WTC11 (cell line): Measurements from ENCODE around the gene SKIC8. TPM values are rescaled to one million over a fixed set of nuclear protein-coding genes. Genes with fewer than 3 reads are reported as not detected.

Source experiments
- ATAC-seq: fragments of 200-7000 bp; cut with Tn5 transposase; 2 replicates; pipeline ENCODE4 v1.10.0; 2021; ENCODE audit warnings: mild to moderate bottlenecking, moderate library complexity
- CTCF ChIA-PET: fragments of 300-600 bp; sonication (Branson Sonifier 250); formaldehyde crosslinking; loops from one replicate; lab custom pipeline; 2021; ENCODE audit warnings: antibody characterized with exemption; lab: Charles Lee
- POLR2A ChIA-PET: fragments of 350-600 bp; sonication (Branson Sonifier 250); formaldehyde crosslinking; loops from one replicate; lab custom pipeline; 2021; ENCODE audit warnings: antibody characterized with exemption; lab: Charles Lee
- DNase-seq: peaks from one replicate; pipeline ENCODE4 v3.0.0; 2021; ENCODE audit warnings: low spot score
- H3K27ac Mint-ChIP-seq: 2 replicates; pipeline ENCODE4 v1.8.0; 2021; ENCODE audit warnings: mixed read lengths
- H3K27me3 Mint-ChIP-seq: 2 replicates; pipeline ENCODE4 v1.8.0; 2021; ENCODE audit warnings: low read depth, mild to moderate bottlenecking, moderate library complexity, mixed read lengths
- H3K36me3 Mint-ChIP-seq: 2 replicates; pipeline ENCODE4 v1.8.0; 2021; ENCODE audit warnings: mixed read lengths
- H3K4me1 Mint-ChIP-seq: 2 replicates; pipeline ENCODE4 v1.8.0; 2022; ENCODE audit warnings: mixed read lengths
- H3K4me3 Mint-ChIP-seq: 2 replicates; pipeline ENCODE4 v1.8.0; 2021; ENCODE audit warnings: mild to moderate bottlenecking, moderate library complexity, mixed read lengths
- H3K9me3 Mint-ChIP-seq: 2 replicates; pipeline ENCODE4 v1.8.0; 2021; ENCODE audit warnings: mixed read lengths
- CREM ChIP-seq: sonication (generic); formaldehyde crosslinking; IDR thresholded peaks from 2 replicates; pipeline ENCODE4 v1.8.1; 2022; ENCODE audit warnings: mild to moderate bottlenecking, missing genetic modification reagents, moderate library complexity
- GABPB1 ChIP-seq: sonication (generic); formaldehyde crosslinking; IDR thresholded peaks from 2 replicates; pipeline ENCODE4 v1.8.1; 2023; ENCODE audit warnings: mild to moderate bottlenecking, missing genetic modification reagents
- HMGA2 ChIP-seq: fragments of 250-450 bp; sonication (Bioruptor Pico); IDR thresholded peaks from 2 replicates; pipeline ENCODE4 v1.4.0; 2021; ENCODE audit warnings: mild to moderate bottlenecking, moderate library complexity
- RELA ChIP-seq: sonication (generic); formaldehyde crosslinking; IDR thresholded peaks from 2 replicates; pipeline ENCODE4 v1.8.1; 2022; ENCODE audit warnings: missing genetic modification reagents, mild to moderate bottlenecking, borderline replicate concordance
- SMAD3 ChIP-seq: sonication (generic); formaldehyde crosslinking; IDR thresholded peaks from 2 replicates; pipeline ENCODE4 v1.8.0; 2022; ENCODE audit warnings: missing genetic modification reagents, mild to moderate bottlenecking, borderline replicate concordance
- total RNA-seq: library from RNA; stranded (reverse); gene quantifications from 3 replicates; pipeline ENCODE4 v1.2.3, GENCODE V29; 2021
- TF ChIP-seq, protein P1 (sequence below): sonication (generic); formaldehyde crosslinking; IDR thresholded peaks from 2 replicates; pipeline ENCODE4 v1.8.1; 2022; ENCODE audit warnings: mild to moderate bottlenecking, moderate library complexity, missing genetic modification reagents
- TF ChIP-seq, protein P2 (sequence below): sonication (generic); formaldehyde crosslinking; IDR thresholded peaks from 2 replicates; pipeline ENCODE4 v1.8.0; 2022; ENCODE audit warnings: mild to moderate bottlenecking, missing genetic modification reagents
- TF ChIP-seq, protein P3 (sequence below): sonication (generic); formaldehyde crosslinking; IDR thresholded peaks from 2 replicates; pipeline ENCODE4 v1.8.1; 2023; ENCODE audit warnings: mild to moderate bottlenecking, moderate library complexity, missing genetic modification reagents
- TF ChIP-seq, protein P4 (sequence below): sonication (generic); formaldehyde crosslinking; IDR thresholded peaks from 2 replicates; pipeline ENCODE4 v1.8.1; 2022; ENCODE audit warnings: mild to moderate bottlenecking, missing genetic modification reagents, moderate library complexity, borderline replicate concordance
- TF ChIP-seq, protein P5 (sequence below): fragments of 250-450 bp; sonication (Bioruptor Pico); conservative IDR thresholded peaks from 2 replicates; pipeline ENCODE4 v1.9.0; 2021; ENCODE audit warnings: mild to moderate bottlenecking
- TF ChIP-seq, protein P6 (sequence below): fragments of 250-450 bp; sonication (Bioruptor Pico); IDR thresholded peaks from 2 replicates; pipeline ENCODE4 v1.9.0; 2021; ENCODE audit warnings: mild to moderate bottlenecking
- TF ChIP-seq, protein P7 (sequence below): fragments of 250-450 bp; sonication (Bioruptor Pico); IDR thresholded peaks from 2 replicates; pipeline ENCODE4 v1.9.0; 2021; ENCODE audit warnings: mild to moderate bottlenecking, borderline replicate concordance

The SKIC8 gene
- total RNA-seq, 1 experiment from 2014 or later = 55.6 TPM

DNA sequence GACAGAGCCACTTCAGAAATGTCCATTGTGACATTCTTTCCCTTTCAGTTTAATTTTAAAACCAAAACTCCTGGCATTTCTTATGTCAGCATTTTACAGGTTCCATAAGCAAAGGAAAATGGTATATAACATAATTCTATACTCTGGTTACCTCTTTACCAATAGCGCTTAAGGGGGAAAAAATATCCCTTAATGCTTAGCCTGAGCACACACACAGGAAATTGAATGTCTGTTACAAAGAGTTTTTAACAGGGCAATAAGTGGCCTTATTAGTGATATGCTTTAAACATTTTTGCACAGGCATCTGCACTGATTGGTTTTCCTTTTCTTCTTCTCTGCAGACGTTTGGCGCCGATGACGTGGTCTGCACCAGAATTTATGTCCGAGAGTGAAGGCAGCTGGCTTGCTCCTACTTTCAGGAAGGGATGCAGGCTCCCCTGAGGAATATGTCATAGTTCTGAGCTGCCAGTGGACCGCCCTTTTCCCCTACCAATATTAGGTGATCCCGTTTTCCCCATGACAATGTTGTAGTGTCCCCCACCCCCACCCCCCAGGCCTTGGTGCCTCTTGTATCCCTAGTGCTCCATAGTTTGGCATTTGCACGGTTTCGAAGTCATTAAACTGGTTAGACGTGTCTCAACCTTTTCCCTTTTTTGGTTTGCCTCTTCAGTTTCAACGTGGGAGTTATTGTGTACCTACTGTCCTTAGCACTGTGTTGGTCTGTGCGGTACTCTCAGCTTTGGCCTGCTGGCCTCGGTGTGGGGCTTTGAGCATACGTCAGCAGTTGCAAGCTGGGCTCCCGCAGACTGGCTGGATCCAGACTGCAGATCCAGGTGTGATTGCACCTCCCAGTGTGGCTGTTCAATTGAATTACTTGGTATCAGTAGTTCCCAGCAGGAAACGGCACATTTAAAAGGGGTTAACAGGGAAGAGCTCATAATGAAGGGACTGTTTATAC lies 48.5 kb upstream of the SKIC8 start:
- DNase-seq = no peak
- TF ChIP-seq, protein P1, sequence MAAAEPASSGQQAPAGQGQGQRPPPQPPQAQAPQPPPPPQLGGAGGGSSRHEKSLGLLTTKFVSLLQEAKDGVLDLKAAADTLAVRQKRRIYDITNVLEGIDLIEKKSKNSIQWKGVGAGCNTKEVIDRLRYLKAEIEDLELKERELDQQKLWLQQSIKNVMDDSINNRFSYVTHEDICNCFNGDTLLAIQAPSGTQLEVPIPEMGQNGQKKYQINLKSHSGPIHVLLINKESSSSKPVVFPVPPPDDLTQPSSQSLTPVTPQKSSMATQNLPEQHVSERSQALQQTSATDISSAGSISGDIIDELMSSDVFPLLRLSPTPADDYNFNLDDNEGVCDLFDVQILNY (CRISPR knock-in tag) = no peak
- TF ChIP-seq, protein P2, sequence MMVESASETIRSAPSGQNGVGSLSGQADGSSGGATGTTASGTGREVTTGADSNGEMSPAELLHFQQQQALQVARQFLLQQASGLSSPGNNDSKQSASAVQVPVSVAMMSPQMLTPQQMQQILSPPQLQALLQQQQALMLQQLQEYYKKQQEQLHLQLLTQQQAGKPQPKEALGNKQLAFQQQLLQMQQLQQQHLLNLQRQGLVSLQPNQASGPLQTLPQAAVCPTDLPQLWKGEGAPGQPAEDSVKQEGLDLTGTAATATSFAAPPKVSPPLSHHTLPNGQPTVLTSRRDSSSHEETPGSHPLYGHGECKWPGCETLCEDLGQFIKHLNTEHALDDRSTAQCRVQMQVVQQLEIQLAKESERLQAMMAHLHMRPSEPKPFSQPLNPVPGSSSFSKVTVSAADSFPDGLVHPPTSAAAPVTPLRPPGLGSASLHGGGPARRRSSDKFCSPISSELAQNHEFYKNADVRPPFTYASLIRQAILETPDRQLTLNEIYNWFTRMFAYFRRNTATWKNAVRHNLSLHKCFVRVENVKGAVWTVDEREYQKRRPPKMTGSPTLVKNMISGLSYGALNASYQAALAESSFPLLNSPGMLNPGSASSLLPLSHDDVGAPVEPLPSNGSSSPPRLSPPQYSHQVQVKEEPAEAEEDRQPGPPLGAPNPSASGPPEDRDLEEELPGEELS = no peak
- peaks cover 18% of the 10 kb centered on the region for H3K4me1 Mint-ChIP-seq
- no peaks in the 10 kb centered on the region for H3K9me3 Mint-ChIP-seq
- H3K36me3 Mint-ChIP-seq = peaks cover 58% of the 10 kb centered on the region
- peak; percentile 73 for ATAC-seq
- H3K27me3 Mint-ChIP-seq = no peaks in the 10 kb centered on the region
- ChIA-PET POLR2A (interaction anchor here (1.5 kb wide), 1 partner anchor 8 kb away, joined by 4 read pairs; the partner anchor contains the start of gene CRABP1), CTCF (interaction anchor here (0.7 to 1.6 kb wide), 2 partner anchors 31 to 67 kb away, joined by 3 to 4 read pairs; no protein-coding TSS in a partner anchor)
- H3K27ac Mint-ChIP-seq = peak overlapping the region; percentile 95
- H3K4me3 Mint-ChIP-seq = no peak overlapping the region

DNA sequence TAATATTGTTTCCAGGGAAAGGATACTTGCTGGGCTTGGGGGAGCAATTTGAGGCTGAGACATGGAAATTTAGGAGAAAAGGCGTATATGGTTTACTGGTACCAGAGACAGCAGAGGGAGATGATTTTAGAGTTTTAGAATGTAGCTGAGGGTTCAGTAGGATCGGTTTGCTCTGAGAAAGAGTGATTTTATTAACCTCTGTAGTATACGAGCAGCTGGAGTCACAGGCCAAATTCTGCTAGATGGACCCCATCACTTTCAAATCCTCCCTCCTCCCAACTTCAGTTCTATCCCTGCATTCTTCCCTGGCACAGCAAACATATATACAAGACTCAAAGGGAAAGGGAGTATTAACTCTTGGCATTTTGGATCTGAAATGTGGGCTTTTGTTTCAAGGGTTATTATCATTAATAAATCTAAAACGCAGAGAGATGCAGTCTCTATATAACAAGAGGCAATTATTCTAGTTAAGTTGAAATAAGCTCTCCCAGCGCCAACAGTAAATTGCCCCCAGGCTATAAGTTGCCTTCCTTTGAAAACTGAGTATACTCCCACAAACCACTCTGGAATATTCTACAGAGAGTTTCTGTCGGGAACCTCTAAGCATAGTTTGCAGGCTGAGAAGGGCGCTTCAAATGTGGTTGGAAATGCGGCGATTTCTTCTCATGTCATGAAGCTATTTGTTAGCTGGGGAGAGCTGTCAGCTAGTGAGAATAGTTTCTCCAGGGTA lies 46.2 kb upstream of the SKIC8 start:
- ChIA-PET POLR2A (no interaction called here), CTCF (interaction anchor here (1.0 to 1.7 kb wide), 2 partner anchors 51 to 77 kb away, joined by 4 to 5 read pairs; no protein-coding TSS in a partner anchor)
- no peaks in the 10 kb centered on the region for H3K9me3 Mint-ChIP-seq
- no peak for ATAC-seq
- TF ChIP-seq, protein P3, sequence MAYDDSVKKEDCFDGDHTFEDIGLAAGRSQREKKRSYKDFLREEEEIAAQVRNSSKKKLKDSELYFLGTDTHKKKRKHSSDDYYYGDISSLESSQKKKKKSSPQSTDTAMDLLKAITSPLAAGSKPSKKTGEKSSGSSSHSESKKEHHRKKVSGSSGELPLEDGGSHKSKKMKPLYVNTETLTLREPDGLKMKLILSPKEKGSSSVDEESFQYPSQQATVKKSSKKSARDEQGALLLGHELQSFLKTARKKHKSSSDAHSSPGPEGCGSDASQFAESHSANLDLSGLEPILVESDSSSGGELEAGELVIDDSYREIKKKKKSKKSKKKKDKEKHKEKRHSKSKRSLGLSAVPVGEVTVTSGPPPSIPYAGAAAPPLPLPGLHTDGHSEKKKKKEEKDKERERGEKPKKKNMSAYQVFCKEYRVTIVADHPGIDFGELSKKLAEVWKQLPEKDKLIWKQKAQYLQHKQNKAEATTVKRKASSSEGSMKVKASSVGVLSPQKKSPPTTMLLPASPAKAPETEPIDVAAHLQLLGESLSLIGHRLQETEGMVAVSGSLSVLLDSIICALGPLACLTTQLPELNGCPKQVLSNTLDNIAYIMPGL (CRISPR knock-in tag) = no peak
- TF ChIP-seq, protein P1 (CRISPR knock-in tag) = no peak
- TF ChIP-seq RELA (CRISPR knock-in tag) (no peak), CREM (no peak), SMAD3 (no peak), HMGA2 (no peak), GABPB1 (CRISPR knock-in tag) (no peak)
- TF ChIP-seq, protein P4, sequence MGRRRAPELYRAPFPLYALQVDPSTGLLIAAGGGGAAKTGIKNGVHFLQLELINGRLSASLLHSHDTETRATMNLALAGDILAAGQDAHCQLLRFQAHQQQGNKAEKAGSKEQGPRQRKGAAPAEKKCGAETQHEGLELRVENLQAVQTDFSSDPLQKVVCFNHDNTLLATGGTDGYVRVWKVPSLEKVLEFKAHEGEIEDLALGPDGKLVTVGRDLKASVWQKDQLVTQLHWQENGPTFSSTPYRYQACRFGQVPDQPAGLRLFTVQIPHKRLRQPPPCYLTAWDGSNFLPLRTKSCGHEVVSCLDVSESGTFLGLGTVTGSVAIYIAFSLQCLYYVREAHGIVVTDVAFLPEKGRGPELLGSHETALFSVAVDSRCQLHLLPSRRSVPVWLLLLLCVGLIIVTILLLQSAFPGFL (CRISPR knock-in tag) = no peak
- TF ChIP-seq, protein P5, sequence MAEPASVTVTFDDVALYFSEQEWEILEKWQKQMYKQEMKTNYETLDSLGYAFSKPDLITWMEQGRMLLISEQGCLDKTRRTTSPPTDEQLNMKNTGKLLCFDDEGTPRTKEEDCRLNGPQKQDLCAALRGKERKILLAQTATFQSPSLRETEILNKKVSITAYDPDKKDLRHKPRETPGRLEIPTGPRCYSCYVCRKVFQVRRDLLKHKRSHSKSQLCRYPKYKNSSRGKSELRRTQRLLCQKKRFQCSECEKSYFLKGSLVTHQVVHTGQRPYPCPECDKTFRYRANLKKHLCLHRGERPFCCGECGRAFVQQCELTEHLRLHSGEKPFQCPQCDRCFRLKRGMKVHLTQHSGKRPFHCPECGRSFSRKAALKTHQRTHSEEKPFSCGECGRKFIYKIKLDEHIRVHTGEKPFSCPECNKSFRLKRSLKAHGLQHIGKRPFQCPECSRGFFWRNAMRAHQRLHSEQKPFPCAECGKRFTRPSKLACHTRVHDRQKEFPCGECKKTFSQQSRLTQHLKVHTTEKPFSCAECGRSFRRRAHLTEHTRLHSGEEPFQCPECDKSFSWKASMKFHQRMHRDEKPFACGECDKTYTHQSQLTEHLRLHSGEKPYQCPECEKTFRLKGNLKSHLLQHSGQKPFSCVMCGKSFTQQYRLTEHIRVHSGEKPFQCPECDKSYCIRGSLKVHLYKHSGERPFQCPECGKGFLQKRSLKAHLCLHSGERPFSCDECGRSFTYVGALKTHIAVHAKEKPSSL = no peak
- TF ChIP-seq, protein P6, sequence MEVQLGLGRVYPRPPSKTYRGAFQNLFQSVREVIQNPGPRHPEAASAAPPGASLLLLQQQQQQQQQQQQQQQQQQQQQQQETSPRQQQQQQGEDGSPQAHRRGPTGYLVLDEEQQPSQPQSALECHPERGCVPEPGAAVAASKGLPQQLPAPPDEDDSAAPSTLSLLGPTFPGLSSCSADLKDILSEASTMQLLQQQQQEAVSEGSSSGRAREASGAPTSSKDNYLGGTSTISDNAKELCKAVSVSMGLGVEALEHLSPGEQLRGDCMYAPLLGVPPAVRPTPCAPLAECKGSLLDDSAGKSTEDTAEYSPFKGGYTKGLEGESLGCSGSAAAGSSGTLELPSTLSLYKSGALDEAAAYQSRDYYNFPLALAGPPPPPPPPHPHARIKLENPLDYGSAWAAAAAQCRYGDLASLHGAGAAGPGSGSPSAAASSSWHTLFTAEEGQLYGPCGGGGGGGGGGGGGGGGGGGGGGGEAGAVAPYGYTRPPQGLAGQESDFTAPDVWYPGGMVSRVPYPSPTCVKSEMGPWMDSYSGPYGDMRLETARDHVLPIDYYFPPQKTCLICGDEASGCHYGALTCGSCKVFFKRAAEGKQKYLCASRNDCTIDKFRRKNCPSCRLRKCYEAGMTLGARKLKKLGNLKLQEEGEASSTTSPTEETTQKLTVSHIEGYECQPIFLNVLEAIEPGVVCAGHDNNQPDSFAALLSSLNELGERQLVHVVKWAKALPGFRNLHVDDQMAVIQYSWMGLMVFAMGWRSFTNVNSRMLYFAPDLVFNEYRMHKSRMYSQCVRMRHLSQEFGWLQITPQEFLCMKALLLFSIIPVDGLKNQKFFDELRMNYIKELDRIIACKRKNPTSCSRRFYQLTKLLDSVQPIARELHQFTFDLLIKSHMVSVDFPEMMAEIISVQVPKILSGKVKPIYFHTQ (CRISPR knock-in tag) = no peak
- TF ChIP-seq, protein P7, sequence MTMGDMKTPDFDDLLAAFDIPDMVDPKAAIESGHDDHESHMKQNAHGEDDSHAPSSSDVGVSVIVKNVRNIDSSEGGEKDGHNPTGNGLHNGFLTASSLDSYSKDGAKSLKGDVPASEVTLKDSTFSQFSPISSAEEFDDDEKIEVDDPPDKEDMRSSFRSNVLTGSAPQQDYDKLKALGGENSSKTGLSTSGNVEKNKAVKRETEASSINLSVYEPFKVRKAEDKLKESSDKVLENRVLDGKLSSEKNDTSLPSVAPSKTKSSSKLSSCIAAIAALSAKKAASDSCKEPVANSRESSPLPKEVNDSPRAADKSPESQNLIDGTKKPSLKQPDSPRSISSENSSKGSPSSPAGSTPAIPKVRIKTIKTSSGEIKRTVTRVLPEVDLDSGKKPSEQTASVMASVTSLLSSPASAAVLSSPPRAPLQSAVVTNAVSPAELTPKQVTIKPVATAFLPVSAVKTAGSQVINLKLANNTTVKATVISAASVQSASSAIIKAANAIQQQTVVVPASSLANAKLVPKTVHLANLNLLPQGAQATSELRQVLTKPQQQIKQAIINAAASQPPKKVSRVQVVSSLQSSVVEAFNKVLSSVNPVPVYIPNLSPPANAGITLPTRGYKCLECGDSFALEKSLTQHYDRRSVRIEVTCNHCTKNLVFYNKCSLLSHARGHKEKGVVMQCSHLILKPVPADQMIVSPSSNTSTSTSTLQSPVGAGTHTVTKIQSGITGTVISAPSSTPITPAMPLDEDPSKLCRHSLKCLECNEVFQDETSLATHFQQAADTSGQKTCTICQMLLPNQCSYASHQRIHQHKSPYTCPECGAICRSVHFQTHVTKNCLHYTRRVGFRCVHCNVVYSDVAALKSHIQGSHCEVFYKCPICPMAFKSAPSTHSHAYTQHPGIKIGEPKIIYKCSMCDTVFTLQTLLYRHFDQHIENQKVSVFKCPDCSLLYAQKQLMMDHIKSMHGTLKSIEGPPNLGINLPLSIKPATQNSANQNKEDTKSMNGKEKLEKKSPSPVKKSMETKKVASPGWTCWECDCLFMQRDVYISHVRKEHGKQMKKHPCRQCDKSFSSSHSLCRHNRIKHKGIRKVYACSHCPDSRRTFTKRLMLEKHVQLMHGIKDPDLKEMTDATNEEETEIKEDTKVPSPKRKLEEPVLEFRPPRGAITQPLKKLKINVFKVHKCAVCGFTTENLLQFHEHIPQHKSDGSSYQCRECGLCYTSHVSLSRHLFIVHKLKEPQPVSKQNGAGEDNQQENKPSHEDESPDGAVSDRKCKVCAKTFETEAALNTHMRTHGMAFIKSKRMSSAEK (CRISPR knock-in tag) = no peak
- DNase-seq = no peak
- no peak overlapping the region for H3K27ac Mint-ChIP-seq
- H3K36me3 Mint-ChIP-seq = peaks cover 64% of the 10 kb centered on the region
- H3K27me3 Mint-ChIP-seq = peaks cover 15% of the 10 kb centered on the region
- H3K4me1 Mint-ChIP-seq = peaks cover 32% of the 10 kb centered on the region
- H3K4me3 Mint-ChIP-seq = no peak overlapping the region
